GM12878 (cell line): ENCODE results near the gene TMEM132C. TPM values are rescaled to one million over a fixed set of nuclear protein-coding genes. Genes with fewer than 3 reads are reported as not detected.

Experiments
- ATAC-seq: fragments of 200-7000 bp; cut with Tn5 transposase; 3 replicates; pipeline ENCODE4 v1.9.1; 2020; ENCODE audit warnings: mild to moderate bottlenecking, moderate library complexity
- BruUV-seq: library from RNA; stranded (reverse); fragments of 400-500 nt; replicated peaks from 2 replicates; lab custom pipeline; 2021; lab: Mats Ljungman, UMichigan
- CTCF ChIA-PET: fragments of 300-600 bp; sonication (Branson Sonifier 250); formaldehyde crosslinking; extraction: SDS; loops from one replicate; lab custom pipeline; 2021; ENCODE audit warnings: inconsistent platforms; lab: Yijun Ruan, JAX
- POLR2A ChIA-PET: fragments of 350-600 bp; formaldehyde crosslinking; extraction: SDS; loops from one replicate; lab custom pipeline; 2021; ENCODE audit warnings: inconsistent platforms; lab: Charles Lee
- RAD21 ChIA-PET: fragments of 300-600 bp; sonication (Branson Sonifier 250); formaldehyde crosslinking; loops from one replicate; lab custom pipeline; 2023; ENCODE audit warnings: antibody characterized with exemption; ENCODE audit not compliant: unreplicated experiment; lab: Charles Lee
- SMC1A ChIA-PET: fragments of 300-600 bp; sonication (Branson Sonifier 250); formaldehyde crosslinking; loops from one replicate; lab custom pipeline; 2023; ENCODE audit not compliant: unreplicated experiment, uncharacterized antibody; lab: Charles Lee
- DNase-seq: peaks from one replicate; pipeline ENCODE4 v3.0.0-alpha.2; 2011; ENCODE audit warnings: low read depth, low spot score
- FAIRE-seq: peaks from 3 replicates; lab custom pipeline; 2011; peaks lifted over from hg19 to GRCh38; lab: Jason Lieb, UNC
- H2AFZ ChIP-seq: 2 replicates; pipeline ENCODE4 v1.6.0; 2011; ENCODE audit warnings: low read depth, low read length, control low read depth; ENCODE audit not compliant: control insufficient read depth
- H3K27ac ChIP-seq: 2 replicates; pipeline ENCODE4 v1.5.1; 2011; ENCODE audit warnings: control low read depth; ENCODE audit not compliant: control insufficient read depth, insufficient read depth
- H3K27me3 ChIP-seq, 2 experiments: replicated peaks in 1 of 2; 2 replicates each; pipeline versions ENCODE4 v1.6.0 to v1.6.1; 2011; ENCODE audit warnings: low read length in 1 of 2; ENCODE audit not compliant: control insufficient read depth in 2 of 2, insufficient read depth in 2 of 2
- H3K36me3 ChIP-seq, 2 experiments: 2 replicates each; pipeline ENCODE4 v1.5.1; 2011; ENCODE audit warnings: low read length in 1 of 2; ENCODE audit not compliant: control insufficient read depth in 2 of 2, insufficient read depth in 2 of 2
- H3K4me1 ChIP-seq: 2 replicates; pipeline ENCODE4 v1.6.1; 2011; ENCODE audit warnings: mild to moderate bottlenecking, low read length, moderate library complexity, mixed read lengths; ENCODE audit not compliant: control insufficient read depth, insufficient read depth
- H3K4me2 ChIP-seq: 2 replicates; pipeline ENCODE4 v1.6.0; 2011; ENCODE audit warnings: control low read depth; ENCODE audit not compliant: control insufficient read depth, insufficient read depth
- H3K4me3 ChIP-seq: fragments of 200-600 bp; sonication (generic); 2 replicates; pipeline ENCODE4 v1.5.1; 2016
- H3K79me2 ChIP-seq: 2 replicates; pipeline ENCODE4 v1.6.0; 2011; ENCODE audit warnings: low read length; ENCODE audit not compliant: control insufficient read depth, insufficient read depth
- H3K9ac ChIP-seq: 2 replicates; pipeline ENCODE4 v1.8.0; 2011; ENCODE audit warnings: low read length, control low read depth, mixed read lengths; ENCODE audit not compliant: control insufficient read depth, insufficient read depth
- H3K9me3 ChIP-seq: replicated peaks from 3 replicates; pipeline ENCODE4 v1.5.1; 2011; ENCODE audit warnings: mild to moderate bottlenecking, low read length; ENCODE audit not compliant: control insufficient read depth, insufficient read depth
- H4K20me1 ChIP-seq: 2 replicates; pipeline ENCODE4 v1.6.0; 2011; ENCODE audit not compliant: control insufficient read depth, insufficient read depth
- ATF2 ChIP-seq: IDR thresholded peaks from 2 replicates; pipeline ENCODE4 v1.6.1; 2012; ENCODE audit warnings: low read length, inconsistent platforms
- BRCA1 ChIP-seq: IDR thresholded peaks from 2 replicates; pipeline ENCODE4 v1.6.1; 2011; ENCODE audit warnings: low read depth, low read length, improper control_type of control experiment
- EP300 ChIP-seq, 2 experiments: fragments of 150-350 bp in 1 of 2; IDR thresholded peaks; 2 replicates each; pipeline ENCODE4 v1.6.1; 2011 to 2012; ENCODE audit warnings: low read depth in 2 of 2, low read length in 2 of 2, borderline replicate concordance in 1 of 2, improper control_type of control experiment in 1 of 2, inconsistent platforms in 1 of 2; ENCODE audit not compliant: control insufficient read depth in 1 of 2
- ETV6 ChIP-seq, 2 experiments: fragments of 450-650 bp in 1 of 2; IDR thresholded peaks in 1 of 2; conservative IDR thresholded peaks in 1 of 2; 2 replicates each; pipeline ENCODE4 v1.6.1; 2014; ENCODE audit warnings: antibody characterized with exemption in 1 of 2, borderline replicate concordance in 1 of 2, low read depth in 1 of 2, mild to moderate bottlenecking in 1 of 2, moderate library complexity in 1 of 2
- IRF5 ChIP-seq: fragments of 450-650 bp; IDR thresholded peaks from 2 replicates; pipeline ENCODE4 v1.6.1; 2017; ENCODE audit warnings: borderline replicate concordance
- MEF2B ChIP-seq: fragments of 450-650 bp; IDR thresholded peaks from 2 replicates; pipeline ENCODE4 v1.6.1; 2018; ENCODE audit warnings: mild to moderate bottlenecking, moderate library complexity; ENCODE audit not compliant: partially characterized antibody, poor library complexity, severe bottlenecking
- REST ChIP-seq: IDR thresholded peaks from 2 replicates; pipeline ENCODE4 v1.6.1; 2012; ENCODE audit warnings: mild to moderate bottlenecking, low read depth, low read length
- SPI1 ChIP-seq: IDR thresholded peaks from 2 replicates; pipeline ENCODE4 v1.6.1; 2011; ENCODE audit warnings: low read depth, mild to moderate bottlenecking, low read length, moderate library complexity, borderline replicate concordance; ENCODE audit not compliant: insufficient read depth
- SREBF1 ChIP-seq: IDR thresholded peaks from 2 replicates; pipeline ENCODE4 v1.6.1; 2012; ENCODE audit warnings: mild to moderate bottlenecking, low read length
- WGBS: methylation state at CpG from one replicate; pipeline ENCODE4 v1.1.6; 2016; ENCODE audit warnings: low lambda C conversion rate; ENCODE audit not compliant: insufficient replicate concordance, insufficient coverage; ENCODE audit errors: missing lambda C conversion rate; 5-methylcytosine and 5-hydroxymethylcytosine counted together
- in situ Hi-C: fragments of 300-500 bp; cut with MboI; formaldehyde crosslinking; loops from 9 replicates; pipeline ENCODE4 v1.14.3; 2018; ENCODE audit warnings: mixed read lengths
- intact Hi-C: fragments of 100-400 bp; cut with micrococcal nuclease; formaldehyde crosslinking; loops from one replicate; pipeline ENCODE4 v1.14.2; 2022; ENCODE audit not compliant: unreplicated experiment
- polyA plus RNA-seq, 11 experiments: library from polyadenylated mRNA; depleted of rRNA in 4 of 11; unstranded in 6 of 11; stranded (reverse) in 5 of 11; fragments of >200 nt; fragmentation: Nextera tagmentation in 4 of 11; fragmentation: Illumina TruSeq in 1 of 11; extraction: Ambion mirVana in 4 of 11; extraction: Trizol in 1 of 11; gene quantifications; 1 replicate in 1 of 11; 2 replicates in 10 of 11; pipeline versions ENCODE4 v1.2.1 to v1.2.3, GENCODE V29; 2011 to 2016; ENCODE audit warnings: inconsistent platforms in 2 of 11, missing spikeins in 2 of 11, low read depth in 1 of 11
- total RNA-seq, 4 experiments: library from RNA; depleted of rRNA in 3 of 4; stranded (reverse); fragments of >200 nt in 3 of 4; fragmentation: Illumina TruSeq in 1 of 4; extraction: Trizol in 1 of 4; gene quantifications; 2 replicates each; pipeline versions ENCODE4 v1.2.1 to v1.2.3, GENCODE V29; 2013 to 2021

The TMEM132C gene
- total and polyA plus RNA-seq, 10 of the 15 experiments (the other 5 are each of a cell fraction or from before 2014, with no cell fraction given): not detected

DNA sequence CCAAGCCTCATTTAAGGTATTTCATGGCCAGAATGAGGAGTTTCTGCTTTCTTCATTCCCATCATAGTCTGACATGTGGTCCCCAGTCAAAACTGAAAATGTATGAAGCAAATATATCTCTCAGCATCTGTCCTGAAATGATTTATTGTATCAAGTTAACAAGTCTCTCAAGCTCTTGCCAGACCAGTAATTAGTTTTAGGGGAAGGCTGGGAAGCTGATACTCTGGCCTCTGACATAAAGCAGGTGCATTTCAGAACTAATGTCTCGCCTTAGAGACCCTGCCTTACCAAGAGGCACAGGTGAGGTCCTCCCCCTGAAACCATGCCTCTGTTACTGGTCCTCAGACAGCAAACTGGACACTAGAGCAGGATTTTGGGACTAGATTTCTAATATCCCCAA, 290.3 kb downstream of the TMEM132C start:
- no peak overlapping the region for H3K9ac ChIP-seq
- ATAC-seq (no peak), FAIRE-seq (no peak), DNase-seq (no peak)
- no peaks in the 10 kb centered on the region; a peak in 1 of 4 replicates for H3K27me3 ChIP-seq
- no peaks in the 10 kb centered on the region for H4K20me1 ChIP-seq
- H3K79me2 ChIP-seq: no peaks in the 10 kb centered on the region
- RAD21 ChIA-PET: no interaction called here
- no peak overlapping the region for H2AFZ ChIP-seq
- no peak overlapping the region for H3K4me2 ChIP-seq
- POLR2A ChIA-PET: no interaction called here
- SMC1A ChIA-PET: no interaction called here
- intact Hi-C loops: no loop called here
- H3K9me3 ChIP-seq: no peaks in the 10 kb centered on the region; the same call in 2 of the 3 replicates
- no peak overlapping the region for H3K27ac ChIP-seq
- no TSS peak for BruUV-seq
- CTCF ChIA-PET: no interaction called here
- 0% methylated on average over 1 of the region's 1 CpG for WGBS
- TF ChIP-seq EP300 (IDR thresholded peaks at IDR 0.05; ENCODE audit: borderline replicate concordance in 1 of 2, control insufficient read depth in 1 of 2, low read depth in 2 of 2, low read length in 2 of 2) (no peak), ETV6 (conservative IDR thresholded peaks at IDR 0.05 in 1 of 2, IDR thresholded peaks at IDR 0.05 in 1 of 2; ENCODE audit: borderline replicate concordance in 1 of 2, low read depth in 1 of 2) (no peak), SPI1 (no peak), REST (no peak), BRCA1 (no peak), IRF5 (no peak), SREBF1 (no peak), ATF2 (no peak), MEF2B (no peak)
- TF ChIP-seq, all 136 proteins: peak for 0
- Histone ChIP-seq H3K4me3 (no peak overlapping the region), H3K36me3 (no peaks in the 10 kb centered on the region), H3K4me1 (no peaks in the 10 kb centered on the region)
- in situ Hi-C loops: no loop called here
